Ovary (tissue), 3 donors: ENCODE measurements around the gene SYT15.
"Not testable (repeated sequence)": the region's sequence is repeated elsewhere in the genome, so short reads cannot be mapped to it uniquely, and the experiment has no call there.

ENCODE experiments used
- POLR2A ChIP-seq: fragments of 450-650 bp; IDR thresholded peaks from one replicate; pipeline ENCODE4 v1.6.1; 2017; ENCODE audit warnings: antibody characterized with exemption, mild to moderate bottlenecking, moderate library complexity
- TF ChIP-seq, protein P1 (sequence below), 3 donors: fragments of 450-650 bp in 2 of 3; fragments of 200-600 bp in 1 of 3; IDR thresholded peaks; one replicate each; pipeline versions ENCODE4 v1.5.1 to v1.8.0; 2016 to 2022; ENCODE audit warnings: antibody characterized with exemption in 3 of 3, mild to moderate bottlenecking in 1 of 3
- donor health status: DM: no; HTN: no; CAD: no.

DNA sequence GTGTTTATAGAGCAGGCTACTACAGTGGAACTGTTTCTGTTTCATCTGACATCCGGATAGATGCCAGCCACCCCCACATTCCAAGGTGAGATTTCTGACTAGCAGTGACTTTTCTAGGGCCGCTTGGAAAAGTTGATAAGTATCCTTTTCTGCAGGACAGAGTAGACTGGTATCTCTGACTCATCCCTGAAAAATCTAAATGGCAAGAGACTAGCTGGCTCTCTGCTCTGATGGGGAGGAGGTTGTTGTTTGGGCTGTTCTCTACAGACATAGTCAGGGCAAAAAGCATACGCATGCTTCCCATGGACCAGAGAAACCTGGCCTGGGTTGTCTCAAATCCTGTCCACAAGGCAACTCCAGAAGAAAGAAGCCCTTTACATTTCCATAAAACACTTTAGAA is 10.7 kb downstream of the SYT15 start:
- TF ChIP-seq, protein P1, sequence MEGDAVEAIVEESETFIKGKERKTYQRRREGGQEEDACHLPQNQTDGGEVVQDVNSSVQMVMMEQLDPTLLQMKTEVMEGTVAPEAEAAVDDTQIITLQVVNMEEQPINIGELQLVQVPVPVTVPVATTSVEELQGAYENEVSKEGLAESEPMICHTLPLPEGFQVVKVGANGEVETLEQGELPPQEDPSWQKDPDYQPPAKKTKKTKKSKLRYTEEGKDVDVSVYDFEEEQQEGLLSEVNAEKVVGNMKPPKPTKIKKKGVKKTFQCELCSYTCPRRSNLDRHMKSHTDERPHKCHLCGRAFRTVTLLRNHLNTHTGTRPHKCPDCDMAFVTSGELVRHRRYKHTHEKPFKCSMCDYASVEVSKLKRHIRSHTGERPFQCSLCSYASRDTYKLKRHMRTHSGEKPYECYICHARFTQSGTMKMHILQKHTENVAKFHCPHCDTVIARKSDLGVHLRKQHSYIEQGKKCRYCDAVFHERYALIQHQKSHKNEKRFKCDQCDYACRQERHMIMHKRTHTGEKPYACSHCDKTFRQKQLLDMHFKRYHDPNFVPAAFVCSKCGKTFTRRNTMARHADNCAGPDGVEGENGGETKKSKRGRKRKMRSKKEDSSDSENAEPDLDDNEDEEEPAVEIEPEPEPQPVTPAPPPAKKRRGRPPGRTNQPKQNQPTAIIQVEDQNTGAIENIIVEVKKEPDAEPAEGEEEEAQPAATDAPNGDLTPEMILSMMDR (IDR thresholded peaks at IDR 0.05) = not testable (repeated sequence)
- not testable (repeated sequence) for TF ChIP-seq POLR2A
